ENCODE data around the gene S100B.

The S100B gene

GRCh38 chr21:46557469-46557868, 47.4 kb downstream of the S100B start:
- 95% methylated on average over 14 of the region's 14 CpGs for WGBS
- Histone ChIP-seq H3K36me3 (ENCODE audit: insufficient read depth, low read length) (peaks cover 79% of the 10 kb centered on the region), H3K4me1 (ENCODE audit: insufficient read depth, low read length) (no peaks in the 10 kb centered on the region), H3K4me3 (ENCODE audit: low read length) (no peak overlapping the region), H3K9me3 (ENCODE audit: insufficient read depth, low read depth, low read length) (no peaks in the 10 kb centered on the region), H3K9ac (ENCODE audit: low read depth, low read length) (no peak overlapping the region), H3K27ac (ENCODE audit: low read depth, low read length) (no peak overlapping the region), H3K27me3 (ENCODE audit: insufficient read depth, low read length) (no peaks in the 10 kb centered on the region)

DNA sequence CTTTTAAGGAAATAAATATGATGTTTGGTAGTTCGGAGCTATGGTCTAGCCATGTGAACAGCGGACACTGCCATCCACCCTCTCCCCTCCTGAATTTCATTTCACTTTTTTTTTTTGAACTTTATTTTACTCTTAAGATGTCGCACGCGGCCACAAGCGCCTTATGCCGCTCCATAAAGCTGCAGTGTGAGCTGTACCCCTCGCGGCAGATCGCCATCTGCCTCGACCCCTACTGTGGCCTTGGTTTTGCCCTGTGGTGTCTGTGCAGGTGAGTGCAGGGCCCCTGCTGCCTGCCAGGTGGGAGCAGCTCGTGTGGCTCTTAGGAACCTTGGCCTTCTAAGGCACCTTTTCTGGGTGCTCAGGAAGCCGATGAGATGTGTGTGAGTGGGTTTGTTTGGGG, 48.1 kb downstream of the S100B start:
- Histone ChIP-seq H3K9me3 (ENCODE audit: insufficient read depth, low read depth, low read length) (no peaks in the 10 kb centered on the region), H3K27ac (ENCODE audit: low read depth, low read length) (no peak overlapping the region), H3K9ac (ENCODE audit: low read depth, low read length) (no peak overlapping the region), H3K36me3 (ENCODE audit: insufficient read depth, low read length) (peaks cover 80% of the 10 kb centered on the region), H3K27me3 (ENCODE audit: insufficient read depth, low read length) (no peaks in the 10 kb centered on the region), H3K4me3 (ENCODE audit: low read length) (no peak overlapping the region), H3K4me1 (ENCODE audit: insufficient read depth, low read length) (no peaks in the 10 kb centered on the region)
- WGBS = 96% methylated on average over 13 of the region's 13 CpGs

- Histone ChIP-seq H3K9me3 (ENCODE audit: insufficient read depth, low read depth, low read length) (no peaks in the 10 kb centered on the region), H3K27me3 (ENCODE audit: insufficient read depth, low read length) (no peaks in the 10 kb centered on the region), H3K27ac (ENCODE audit: low read depth, low read length) (no peak overlapping the region), H3K4me3 (ENCODE audit: low read length) (no peak overlapping the region), H3K4me1 (ENCODE audit: insufficient read depth, low read length) (no peaks in the 10 kb centered on the region), H3K9ac (ENCODE audit: low read depth, low read length) (no peak overlapping the region), H3K36me3 (ENCODE audit: insufficient read depth, low read length) (peaks cover 80% of the 10 kb centered on the region)
- 96% methylated on average over 16 of the region's 16 CpGs for WGBS
Observed at GRCh38 chr21:46555678-46556077, 49.2 kb downstream of the S100B start.

- Histone ChIP-seq H3K4me1 (ENCODE audit: insufficient read depth, low read length) (no peaks in the 10 kb centered on the region), H3K9me3 (ENCODE audit: insufficient read depth, low read depth, low read length) (no peaks in the 10 kb centered on the region), H3K9ac (ENCODE audit: low read depth, low read length) (no peak overlapping the region), H3K4me3 (ENCODE audit: low read length) (no peak overlapping the region), H3K27me3 (ENCODE audit: insufficient read depth, low read length) (no peaks in the 10 kb centered on the region), H3K36me3 (ENCODE audit: insufficient read depth, low read length) (peaks cover 80% of the 10 kb centered on the region), H3K27ac (ENCODE audit: low read depth, low read length) (no peak overlapping the region)
- WGBS = 96% methylated on average over 9 of the region's 9 CpGs
Observed at GRCh38 chr21:46555225-46555617, 49.7 kb downstream of the S100B start.

- no peak overlapping the region for H3K9ac ChIP-seq (ENCODE audit: low read depth, low read length)
- no peaks in the 10 kb centered on the region for H3K4me1 ChIP-seq (ENCODE audit: insufficient read depth, low read length)
- WGBS = 95% methylated on average over 30 of the region's 30 CpGs
- H3K27me3 ChIP-seq (ENCODE audit: insufficient read depth, low read length) = no peaks in the 10 kb centered on the region
- no peaks in the 10 kb centered on the region for H3K9me3 ChIP-seq (ENCODE audit: insufficient read depth, low read depth, low read length)
- H3K4me3 ChIP-seq (ENCODE audit: low read length) = no peak overlapping the region
- no peak overlapping the region for H3K27ac ChIP-seq (ENCODE audit: low read depth, low read length)
- peaks cover 82% of the 10 kb centered on the region for H3K36me3 ChIP-seq (ENCODE audit: insufficient read depth, low read length)
Observed at GRCh38 chr21:46554431-46555224, 50.3 kb downstream of the S100B start.

DNA sequence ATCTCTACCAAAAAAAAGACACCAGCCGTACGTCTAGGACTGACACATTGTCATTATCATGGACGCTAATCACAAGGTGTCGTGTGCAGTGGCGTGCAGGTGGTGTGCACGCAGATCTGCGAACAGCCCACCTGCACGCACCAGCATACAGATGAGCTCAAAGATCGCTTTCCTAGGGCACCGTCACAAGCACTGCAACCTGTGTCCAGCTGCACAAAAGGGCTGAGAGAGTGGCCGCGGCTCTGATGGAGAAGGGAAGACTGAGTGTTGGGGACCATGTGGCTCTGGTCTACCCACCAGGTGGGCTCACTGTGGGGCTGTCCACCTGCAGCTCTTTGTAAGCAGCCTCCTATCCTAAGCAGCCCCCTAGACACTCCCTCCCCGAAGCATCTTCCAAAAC, 50.9 kb downstream of the S100B start:
- Histone ChIP-seq H3K27ac (ENCODE audit: low read depth, low read length) (no peak overlapping the region), H3K9ac (ENCODE audit: low read depth, low read length) (no peak overlapping the region), H3K9me3 (ENCODE audit: insufficient read depth, low read depth, low read length) (no peaks in the 10 kb centered on the region), H3K4me3 (ENCODE audit: low read length) (no peak overlapping the region), H3K36me3 (ENCODE audit: insufficient read depth, low read length) (peaks cover 84% of the 10 kb centered on the region), H3K27me3 (ENCODE audit: insufficient read depth, low read length) (no peaks in the 10 kb centered on the region), H3K4me1 (ENCODE audit: insufficient read depth, low read length) (no peaks in the 10 kb centered on the region)
- 95% methylated on average over 13 of the region's 13 CpGs for WGBS

GRCh38 chr21:46552865-46553379, 52.0 kb downstream of the S100B start:
- 96% methylated on average over 5 of the region's 5 CpGs for WGBS
- H3K27me3 ChIP-seq (ENCODE audit: insufficient read depth, low read length) = no peaks in the 10 kb centered on the region
- H3K9ac ChIP-seq (ENCODE audit: low read depth, low read length) = no peak overlapping the region
- no peak overlapping the region for H3K4me3 ChIP-seq (ENCODE audit: low read length)
- no peaks in the 10 kb centered on the region for H3K4me1 ChIP-seq (ENCODE audit: insufficient read depth, low read length)
- peaks cover 84% of the 10 kb centered on the region for H3K36me3 ChIP-seq (ENCODE audit: insufficient read depth, low read length)
- H3K9me3 ChIP-seq (ENCODE audit: insufficient read depth, low read depth, low read length) = no peaks in the 10 kb centered on the region
- no peak overlapping the region for H3K27ac ChIP-seq (ENCODE audit: low read depth, low read length)

GRCh38 chr21:46552274-46552673, 52.6 kb downstream of the S100B start:
- no peak overlapping the region for H3K4me3 ChIP-seq (ENCODE audit: low read length)

DNA sequence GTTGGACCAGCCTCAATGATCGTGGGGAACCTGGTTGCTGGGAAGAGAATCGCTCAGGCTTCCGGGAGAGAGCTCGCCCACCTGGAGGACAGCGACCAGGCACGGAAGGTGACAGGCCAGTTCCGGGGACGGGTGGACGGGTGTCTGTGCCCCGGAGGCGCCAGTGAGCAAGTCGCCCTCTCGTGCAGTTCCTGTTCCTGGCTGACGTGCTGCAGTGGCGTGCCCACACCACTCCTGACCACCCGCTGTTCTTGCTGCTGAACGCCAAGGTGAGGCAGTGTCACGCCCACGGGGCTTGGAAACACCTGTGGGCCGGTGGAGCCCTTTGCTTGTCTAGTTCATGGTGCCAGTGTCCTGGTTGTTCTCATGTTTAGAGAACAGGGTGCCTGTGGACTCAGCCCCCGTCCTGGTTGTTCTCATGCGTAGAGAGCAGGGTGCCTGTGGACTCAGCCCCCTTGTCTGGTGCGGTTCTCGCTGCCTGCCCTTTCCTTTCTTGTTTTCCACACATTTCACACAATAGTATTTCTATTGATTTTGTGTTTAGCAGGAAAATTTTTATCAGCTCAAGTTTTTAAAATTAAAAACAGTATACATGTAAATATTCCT, 53.1 kb downstream of the S100B start:
- no peak overlapping the region for H3K27ac ChIP-seq (ENCODE audit: low read depth, low read length)
- no peak overlapping the region for H3K9ac ChIP-seq (ENCODE audit: low read depth, low read length)
- H3K27me3 ChIP-seq (ENCODE audit: insufficient read depth, low read length) = no peaks in the 10 kb centered on the region
- H3K4me3 ChIP-seq (ENCODE audit: low read length) = no peak overlapping the region
- WGBS = 92% methylated on average over 24 of the region's 24 CpGs
- no peaks in the 10 kb centered on the region for H3K4me1 ChIP-seq (ENCODE audit: insufficient read depth, low read length)
- H3K9me3 ChIP-seq (ENCODE audit: insufficient read depth, low read depth, low read length) = no peaks in the 10 kb centered on the region
- H3K36me3 ChIP-seq (ENCODE audit: insufficient read depth, low read length) = peaks cover 83% of the 10 kb centered on the region

More at GRCh38 chr21:46552274-46552673, 52.6 kb downstream of the S100B start:
- 95% methylated on average over 5 of the region's 5 CpGs for WGBS
- peaks cover 83% of the 10 kb centered on the region for H3K36me3 ChIP-seq (ENCODE audit: insufficient read depth, low read length)
- H3K27ac ChIP-seq (ENCODE audit: low read depth, low read length) = no peak overlapping the region
- H3K9ac ChIP-seq (ENCODE audit: low read depth, low read length) = no peak overlapping the region
- H3K4me1 ChIP-seq (ENCODE audit: insufficient read depth, low read length) = no peaks in the 10 kb centered on the region
- H3K27me3 ChIP-seq (ENCODE audit: insufficient read depth, low read length) = no peaks in the 10 kb centered on the region
- H3K9me3 ChIP-seq (ENCODE audit: insufficient read depth, low read depth, low read length) = no peaks in the 10 kb centered on the region

DNA sequence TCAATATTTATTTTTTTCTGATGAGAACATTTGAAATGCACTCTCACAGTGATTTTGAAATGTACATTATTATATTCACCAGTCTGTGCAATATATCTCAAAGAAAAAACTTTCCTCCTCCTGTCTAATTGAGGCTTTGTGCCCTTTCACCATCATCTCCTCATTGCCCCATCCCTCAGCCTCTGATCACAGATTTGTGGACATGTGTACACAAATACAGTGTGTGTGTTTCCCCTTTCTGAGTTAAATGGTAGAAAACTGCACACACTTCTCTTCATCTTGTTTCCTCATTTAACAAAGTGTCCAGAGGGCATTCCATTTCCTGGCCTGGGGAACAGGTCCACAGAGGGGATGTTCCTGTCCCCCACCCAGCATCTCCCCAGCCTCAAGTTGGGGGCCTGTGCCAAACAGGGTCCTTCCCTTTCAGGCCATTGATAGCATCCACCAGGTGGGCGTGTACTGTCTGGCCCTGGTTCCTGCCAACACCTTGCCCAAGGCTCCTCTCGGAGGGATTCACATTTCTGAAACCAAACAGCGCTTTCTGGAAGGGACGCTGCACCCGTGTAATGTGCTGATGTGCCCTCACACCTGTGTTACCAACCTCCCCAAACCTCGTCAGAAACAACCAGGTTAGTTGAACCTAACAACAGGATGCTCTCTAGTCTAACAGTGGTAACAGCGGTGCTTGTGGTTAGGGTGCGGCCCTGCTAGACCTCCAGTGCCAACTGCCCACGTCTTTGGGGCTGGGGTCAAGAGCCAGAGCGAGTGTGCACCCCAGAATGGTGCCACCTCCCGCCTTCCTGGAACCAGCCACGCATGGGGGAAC, 54.6 kb downstream of the S100B start:
- WGBS = 94% methylated on average over 12 of the region's 12 CpGs
- Histone ChIP-seq H3K27ac (ENCODE audit: low read depth, low read length) (no peak overlapping the region), H3K27me3 (ENCODE audit: insufficient read depth, low read length) (no peaks in the 10 kb centered on the region), H3K9me3 (ENCODE audit: insufficient read depth, low read depth, low read length) (no peaks in the 10 kb centered on the region), H3K9ac (ENCODE audit: low read depth, low read length) (no peak overlapping the region), H3K4me1 (ENCODE audit: insufficient read depth, low read length) (no peaks in the 10 kb centered on the region), H3K4me3 (ENCODE audit: low read length) (no peak overlapping the region), H3K36me3 (ENCODE audit: insufficient read depth, low read length) (peaks cover 85% of the 10 kb centered on the region)

- Histone ChIP-seq H3K9me3 (ENCODE audit: insufficient read depth, low read depth, low read length) (no peaks in the 10 kb centered on the region), H3K36me3 (ENCODE audit: insufficient read depth, low read length) (peaks cover 85% of the 10 kb centered on the region), H3K27me3 (ENCODE audit: insufficient read depth, low read length) (no peaks in the 10 kb centered on the region), H3K4me1 (ENCODE audit: insufficient read depth, low read length) (no peaks in the 10 kb centered on the region), H3K9ac (ENCODE audit: low read depth, low read length) (no peak overlapping the region), H3K4me3 (ENCODE audit: low read length) (no peak overlapping the region), H3K27ac (ENCODE audit: low read depth, low read length) (no peak overlapping the region)
- WGBS = 93% methylated on average over 18 of the region's 18 CpGs
Observed at GRCh38 chr21:46549650-46550049, 55.2 kb downstream of the S100B start.
